Activated CD8-positive, alpha-beta memory T cell treated with anti-CD3 and anti-CD28 coated beads for 36 hours (primary cell): ENCODE measurements around the gene ORM2. TPM values are rescaled to one million over a fixed set of nuclear protein-coding genes. Genes with fewer than 3 reads are reported as not detected.

ENCODE experiments used
- CTCF ChIA-PET: fragments of 350-600 bp; sonication (Branson Sonifier 250); formaldehyde crosslinking; loops from one replicate; lab custom pipeline; 2021; ENCODE audit warnings: antibody characterized with exemption; lab: Charles Lee
- POLR2A ChIA-PET: fragments of 350-600 bp; sonication (Branson Sonifier 250); formaldehyde crosslinking; loops from one replicate; lab custom pipeline; 2021; ENCODE audit warnings: antibody characterized with exemption; lab: Charles Lee
- total RNA-seq, 2 experiments: library from RNA; stranded (reverse); gene quantifications; one replicate each; pipeline ENCODE4 v1.2.3, GENCODE V29; 2021

Gene ORM2
- total RNA-seq, 2 experiments from 2014 or later = not detected

GRCh38 chr9:114357360-114357759, 27.7 kb downstream of the ORM2 start:
- POLR2A ChIA-PET = no interaction called here
- CTCF ChIA-PET = no interaction called here

DNA sequence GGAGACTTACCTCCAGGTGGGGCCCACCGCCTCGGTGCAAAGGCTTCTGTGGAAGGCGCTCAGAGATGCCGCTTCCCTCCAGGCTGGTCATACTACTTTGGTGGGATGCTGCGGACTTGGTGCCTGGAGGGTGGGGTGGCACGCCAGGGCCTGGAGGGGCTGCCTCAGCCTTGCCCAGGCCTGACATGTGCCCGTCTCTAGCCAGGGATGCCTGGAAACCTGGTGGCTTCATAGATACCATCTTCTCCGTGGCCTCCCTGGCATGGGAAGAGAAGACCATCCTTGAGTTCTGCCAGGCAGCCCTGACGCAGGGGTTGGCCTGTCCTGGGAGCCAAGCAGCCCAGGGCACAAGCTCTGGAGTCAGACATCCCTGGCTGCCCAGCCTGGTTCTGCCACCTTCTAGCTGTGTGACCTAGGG, 28.3 kb downstream of the ORM2 start:
- POLR2A ChIA-PET = no interaction called here

DNA sequence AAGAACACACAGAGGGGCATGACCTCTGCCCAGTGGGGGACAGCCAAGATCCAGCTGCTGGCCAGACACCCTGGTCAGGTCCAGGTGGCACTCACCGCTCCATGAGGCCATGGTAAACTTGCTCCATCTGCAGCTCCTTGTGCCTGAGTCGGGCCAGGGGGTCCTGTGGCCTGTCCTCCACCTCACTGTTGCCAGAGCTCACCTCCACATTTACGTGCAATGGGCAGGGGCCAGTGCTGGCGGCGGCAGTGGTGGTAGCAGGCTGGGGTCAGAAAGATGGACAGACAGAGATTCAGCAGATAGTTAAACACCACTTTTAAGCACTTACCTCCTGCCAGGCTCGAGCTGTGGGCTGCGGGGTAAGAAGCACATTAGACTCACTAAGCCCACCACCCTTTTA, 30.1 kb downstream of the ORM2 start:
- POLR2A ChIA-PET = no interaction called here
- CTCF ChIA-PET = no interaction called here

More for the DNA sequence above, 28.3 kb downstream of the ORM2 start:
- CTCF ChIA-PET = no interaction called here

DNA sequence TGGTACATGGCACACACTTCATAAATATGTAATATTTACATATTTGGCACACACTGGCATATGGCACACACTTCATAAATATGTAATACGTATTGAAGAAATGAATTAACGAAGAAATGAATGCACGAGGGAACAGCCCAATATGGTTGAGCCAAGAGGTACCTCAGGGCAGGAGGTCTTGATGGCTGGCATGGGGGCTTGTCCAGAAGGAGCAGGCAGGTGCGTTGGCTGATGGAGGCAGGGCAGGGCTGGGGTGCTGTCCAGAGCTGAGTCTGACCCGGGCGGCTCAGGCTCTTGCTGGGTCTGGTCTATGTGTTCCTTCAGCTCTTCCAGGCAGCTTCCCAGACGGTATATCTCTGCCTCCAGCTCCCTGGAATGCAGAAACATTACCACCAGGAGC, 31.9 kb downstream of the ORM2 start:
- ChIA-PET POLR2A (interaction anchor here (0.7 to 4.9 kb wide), 2 partner anchors 16 to 24 kb away, joined by 3 to 23 read pairs; no protein-coding TSS in a partner anchor), CTCF (interaction anchor here (1.0 to 1.6 kb wide), 2 partner anchors 11 to 12 kb away, joined by 3 to 4 read pairs; no protein-coding TSS in a partner anchor)

DNA sequence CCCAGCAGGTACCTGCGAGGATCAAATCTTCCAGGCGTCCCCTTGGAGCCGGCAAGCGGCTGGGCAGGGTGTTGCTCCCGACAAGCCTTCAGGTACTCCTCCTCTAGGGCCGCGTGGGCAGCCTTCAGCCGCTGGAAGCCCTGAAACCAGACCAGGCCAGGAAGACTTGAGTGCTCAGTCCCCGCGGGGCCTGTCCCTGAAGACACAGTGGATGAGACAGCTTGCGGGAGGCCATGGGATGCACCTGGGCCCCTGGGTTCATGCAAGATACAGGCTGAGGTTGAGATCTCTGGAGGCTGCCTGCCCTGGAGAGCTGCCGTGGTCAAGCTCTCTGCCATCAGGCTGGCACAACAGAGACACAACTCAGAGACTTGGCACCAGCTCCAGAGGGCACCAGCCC, 32.7 kb downstream of the ORM2 start:
- ChIA-PET CTCF (interaction anchor here (1.2 to 1.9 kb wide), 3 partner anchors 9 to 23 kb away, joined by 4 to 11 read pairs (median 5); no protein-coding TSS in a partner anchor), POLR2A (interaction anchor here (0.7 to 4.9 kb wide), 4 partner anchors 10 to 26 kb away, joined by 3 to 23 read pairs (median 10); partner anchors contain the start of gene AKNA)

DNA sequence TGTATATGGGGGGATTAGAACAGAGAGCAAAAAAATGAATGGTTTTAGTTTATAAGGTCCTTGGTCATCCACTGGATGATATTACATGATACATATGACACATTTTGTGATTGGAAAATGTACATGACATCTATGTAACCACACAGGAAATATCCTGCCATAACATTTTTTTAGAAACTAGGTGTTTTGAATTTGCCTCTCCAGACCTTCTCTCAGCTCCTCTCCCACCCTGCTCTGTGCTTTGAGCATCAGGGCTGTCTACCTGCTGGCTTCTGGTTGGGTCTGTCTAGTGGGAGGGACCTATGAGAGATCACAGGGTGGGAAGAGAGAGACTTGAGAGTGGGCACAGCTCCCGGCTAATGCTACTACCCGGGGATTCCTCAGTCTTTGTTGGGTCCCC, 33.8 kb downstream of the ORM2 start:
- POLR2A ChIA-PET = interaction anchor here (1.2 to 4.9 kb wide), 5 partner anchors 9 to 32 kb away, joined by 3 to 23 read pairs (median 7); partner anchors contain the start of gene AKNA

GRCh38 chr9:114364134-114365041, 34.7 kb downstream of the ORM2 start:
- ChIA-PET CTCF (interaction anchor here (0.7 to 2.4 kb wide), 4 partner anchors 12 to 21 kb away, joined by 3 to 11 read pairs (median 6); no protein-coding TSS in a partner anchor), POLR2A (interaction anchor here (0.7 to 4.9 kb wide), 7 partner anchors 8 to 31 kb away, joined by 3 to 23 read pairs (median 4); partner anchors contain the start of gene AKNA)

More for the DNA sequence above, 33.8 kb downstream of the ORM2 start:
- CTCF ChIA-PET = interaction anchor here (0.7 to 2.4 kb wide), 5 partner anchors 10 to 42 kb away, joined by 3 to 11 read pairs (median 5); no protein-coding TSS in a partner anchor

DNA sequence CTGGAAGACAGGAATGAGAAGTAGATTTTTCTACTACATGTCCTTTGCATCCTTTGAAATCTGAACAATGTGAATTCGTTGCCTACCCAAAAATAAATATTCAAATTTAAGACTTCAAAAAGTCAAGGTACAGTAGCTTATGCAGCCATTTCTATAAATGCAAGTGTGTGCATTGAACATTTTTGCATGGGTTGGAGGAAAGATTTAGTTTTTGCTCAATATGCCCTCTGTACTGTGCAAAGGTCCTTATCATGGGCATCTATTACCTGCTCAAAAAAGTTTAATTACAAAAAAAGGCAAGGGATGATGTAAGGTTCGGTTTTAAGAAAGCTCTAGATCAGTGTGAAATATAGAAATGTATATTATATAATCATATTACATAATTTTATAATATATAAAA, 35.5 kb downstream of the ORM2 start:
- CTCF ChIA-PET = interaction anchor here (0.8 to 2.4 kb wide), 6 partner anchors 12 to 27 kb away, joined by 3 to 8 read pairs (median 3); no protein-coding TSS in a partner anchor
- POLR2A ChIA-PET = interaction anchor here (1.2 to 4.9 kb wide), 3 partner anchors 15 to 23 kb away, joined by 3 to 23 read pairs (median 12); partner anchors contain the start of gene AKNA

- ChIA-PET POLR2A (interaction anchor here (0.6 to 2.1 kb wide), 3 partner anchors 17 to 19 kb away, joined by 3 to 10 read pairs (median 3); no protein-coding TSS in a partner anchor), CTCF (interaction anchor here (1.0 to 9.3 kb wide), 6 partner anchors 10 to 28 kb away, joined by 3 to 137 read pairs (median 3); partner anchors contain the start of gene AKNA)
Observed at GRCh38 chr9:114366334-114367128, 36.9 kb downstream of the ORM2 start.

GRCh38 chr9:114367366-114367765, 37.7 kb downstream of the ORM2 start:
- ChIA-PET CTCF (interaction anchor here (1.0 to 9.3 kb wide), 5 partner anchors 9 to 18 kb away, joined by 3 to 137 read pairs (median 4); partner anchors contain the start of gene AKNA), POLR2A (interaction anchor here (0.6 to 2.1 kb wide), 5 partner anchors 12 to 30 kb away, joined by 3 to 10 read pairs (median 4); no protein-coding TSS in a partner anchor)

- CTCF ChIA-PET = interaction anchor here (0.7 to 9.3 kb wide), 6 partner anchors 8 to 19 kb away, joined by 3 to 137 read pairs (median 4); partner anchors contain the start of gene AKNA
- POLR2A ChIA-PET = interaction anchor here (0.6 to 2.1 kb wide), 5 partner anchors 11 to 30 kb away, joined by 3 to 10 read pairs (median 4); no protein-coding TSS in a partner anchor
Observed at GRCh38 chr9:114367772-114368569, 38.3 kb downstream of the ORM2 start.

GRCh38 chr9:114369216-114370130, 39.8 kb downstream of the ORM2 start:
- CTCF ChIA-PET = interaction anchor here (9.3 kb wide), 1 partner anchor 16 kb away, joined by 137 read pairs; the partner anchor contains the start of gene AKNA
- POLR2A ChIA-PET = interaction anchor here (0.8 to 4.1 kb wide), 2 partner anchors 16 to 17 kb away, joined by 4 to 65 read pairs; partner anchors contain the start of gene AKNA

GRCh38 chr9:114370251-114370967, 40.7 kb downstream of the ORM2 start:
- POLR2A ChIA-PET = interaction anchor here (4.1 kb wide), 1 partner anchor 16 kb away, joined by 65 read pairs; the partner anchor contains the start of gene AKNA
- CTCF ChIA-PET = interaction anchor here (9.3 kb wide), 1 partner anchor 15 kb away, joined by 137 read pairs; the partner anchor contains the start of gene AKNA

- ChIA-PET CTCF (interaction anchor here (0.8 to 9.3 kb wide), 2 partner anchors 15 to 22 kb away, joined by 4 to 137 read pairs; partner anchors contain the start of gene AKNA), POLR2A (interaction anchor here (2.5 to 4.1 kb wide), 2 partner anchors 8 to 15 kb away, joined by 7 to 65 read pairs; partner anchors contain the start of gene AKNA)
Observed at GRCh38 chr9:114370968-114371320, 41.3 kb downstream of the ORM2 start.

GRCh38 chr9:114371343-114371944, 41.8 kb downstream of the ORM2 start:
- POLR2A ChIA-PET = interaction anchor here (1.1 to 4.1 kb wide), 3 partner anchors 8 to 15 kb away, joined by 6 to 65 read pairs (median 7); partner anchors contain the start of gene AKNA
- CTCF ChIA-PET = interaction anchor here (0.8 to 9.3 kb wide), 2 partner anchors 14 to 22 kb away, joined by 4 to 137 read pairs; partner anchors contain the start of gene AKNA
